DOHH2 (cell line): ENCODE data around the gene SLC16A6.
"Not testable (repeated sequence)": the region's sequence is repeated elsewhere in the genome, so short reads cannot be mapped to it uniquely, and the experiment has no call there.

ENCODE experiments used
- H3F3A ChIP-seq: fragments of 200-600 bp; sonication (generic), shearing (Covaris generic); 2 replicates; pipeline ENCODE4 v1.6.0; 2016; ENCODE audit warnings: antibody characterized with exemption, mild to moderate bottlenecking; ENCODE audit not compliant: control insufficient read depth, insufficient read depth
- H3K27ac ChIP-seq: fragments of 200-600 bp; sonication (generic); 2 replicates; pipeline ENCODE4 v1.5.1; 2014; ENCODE audit warnings: low read depth, mild to moderate bottlenecking, low read length, moderate library complexity
- H3K27me3 ChIP-seq: fragments of 200-600 bp; sonication (generic); 2 replicates; pipeline ENCODE4 v1.6.1; 2014; ENCODE audit warnings: mild to moderate bottlenecking, low read length, mixed read lengths; ENCODE audit not compliant: control insufficient read depth
- H3K36me3 ChIP-seq: fragments of 200-600 bp; sonication (generic); 2 replicates; pipeline ENCODE4 v1.6.1; 2014; ENCODE audit warnings: mild to moderate bottlenecking, low read length, moderate library complexity, mixed read lengths; ENCODE audit not compliant: control insufficient read depth
- H3K4me1 ChIP-seq: fragments of 200-600 bp; sonication (generic); 2 replicates; pipeline ENCODE4 v1.6.1; 2014; ENCODE audit warnings: mild to moderate bottlenecking, low read length, mixed read lengths; ENCODE audit not compliant: control insufficient read depth
- H3K4me2 ChIP-seq: fragments of 200-600 bp; sonication (generic); 2 replicates; pipeline ENCODE4 v1.6.0; 2014; ENCODE audit warnings: mild to moderate bottlenecking, low read length, moderate library complexity
- H3K4me3 ChIP-seq: fragments of 200-600 bp; sonication (generic); 2 replicates; pipeline ENCODE4 v1.5.1; 2014; ENCODE audit warnings: mild to moderate bottlenecking, low read length, mixed read lengths
- H3K79me2 ChIP-seq: fragments of 200-600 bp; sonication (generic); 2 replicates; pipeline ENCODE4 v1.6.1; 2014; ENCODE audit warnings: mild to moderate bottlenecking, low read length, mixed read lengths; ENCODE audit not compliant: control insufficient read depth
- H3K9me2 ChIP-seq: fragments of 200-600 bp; sonication (generic); replicated peaks from 2 replicates; pipeline ENCODE4 v1.6.1; 2014; ENCODE audit warnings: mild to moderate bottlenecking, low read length, mixed read lengths; ENCODE audit not compliant: control insufficient read depth
- H3K9me3 ChIP-seq: fragments of 200-600 bp; sonication (generic); 2 replicates; pipeline ENCODE4 v1.6.1; 2014; ENCODE audit warnings: antibody characterized with exemption, low read length, mixed read lengths; ENCODE audit not compliant: control insufficient read depth, insufficient read depth
- H4K20me1 ChIP-seq: fragments of 200-600 bp; sonication (generic); 2 replicates; pipeline ENCODE4 v1.6.0; 2014; ENCODE audit warnings: low read depth, mild to moderate bottlenecking, antibody characterized with exemption, low read length, moderate library complexity; ENCODE audit not compliant: control insufficient read depth, insufficient read depth
- EZH2phosphoT487 ChIP-seq: fragments of 200-600 bp; sonication (generic); IDR thresholded peaks from 2 replicates; pipeline ENCODE4 v1.6.1; 2017; ENCODE audit warnings: borderline replicate concordance, mild to moderate bottlenecking, antibody characterized with exemption, low read length, moderate library complexity, mixed read lengths
- TF ChIP-seq, protein P1 (sequence below): fragments of 200-600 bp; sonication (generic); IDR thresholded peaks from one replicate; pipeline ENCODE4 v1.5.1; 2014; ENCODE audit warnings: antibody characterized with exemption, mild to moderate bottlenecking, low read depth, low read length; ENCODE audit not compliant: poor library complexity, severe bottlenecking

The SLC16A6 gene, protein sequence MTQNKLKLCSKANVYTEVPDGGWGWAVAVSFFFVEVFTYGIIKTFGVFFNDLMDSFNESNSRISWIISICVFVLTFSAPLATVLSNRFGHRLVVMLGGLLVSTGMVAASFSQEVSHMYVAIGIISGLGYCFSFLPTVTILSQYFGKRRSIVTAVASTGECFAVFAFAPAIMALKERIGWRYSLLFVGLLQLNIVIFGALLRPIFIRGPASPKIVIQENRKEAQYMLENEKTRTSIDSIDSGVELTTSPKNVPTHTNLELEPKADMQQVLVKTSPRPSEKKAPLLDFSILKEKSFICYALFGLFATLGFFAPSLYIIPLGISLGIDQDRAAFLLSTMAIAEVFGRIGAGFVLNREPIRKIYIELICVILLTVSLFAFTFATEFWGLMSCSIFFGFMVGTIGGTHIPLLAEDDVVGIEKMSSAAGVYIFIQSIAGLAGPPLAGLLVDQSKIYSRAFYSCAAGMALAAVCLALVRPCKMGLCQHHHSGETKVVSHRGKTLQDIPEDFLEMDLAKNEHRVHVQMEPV

DNA sequence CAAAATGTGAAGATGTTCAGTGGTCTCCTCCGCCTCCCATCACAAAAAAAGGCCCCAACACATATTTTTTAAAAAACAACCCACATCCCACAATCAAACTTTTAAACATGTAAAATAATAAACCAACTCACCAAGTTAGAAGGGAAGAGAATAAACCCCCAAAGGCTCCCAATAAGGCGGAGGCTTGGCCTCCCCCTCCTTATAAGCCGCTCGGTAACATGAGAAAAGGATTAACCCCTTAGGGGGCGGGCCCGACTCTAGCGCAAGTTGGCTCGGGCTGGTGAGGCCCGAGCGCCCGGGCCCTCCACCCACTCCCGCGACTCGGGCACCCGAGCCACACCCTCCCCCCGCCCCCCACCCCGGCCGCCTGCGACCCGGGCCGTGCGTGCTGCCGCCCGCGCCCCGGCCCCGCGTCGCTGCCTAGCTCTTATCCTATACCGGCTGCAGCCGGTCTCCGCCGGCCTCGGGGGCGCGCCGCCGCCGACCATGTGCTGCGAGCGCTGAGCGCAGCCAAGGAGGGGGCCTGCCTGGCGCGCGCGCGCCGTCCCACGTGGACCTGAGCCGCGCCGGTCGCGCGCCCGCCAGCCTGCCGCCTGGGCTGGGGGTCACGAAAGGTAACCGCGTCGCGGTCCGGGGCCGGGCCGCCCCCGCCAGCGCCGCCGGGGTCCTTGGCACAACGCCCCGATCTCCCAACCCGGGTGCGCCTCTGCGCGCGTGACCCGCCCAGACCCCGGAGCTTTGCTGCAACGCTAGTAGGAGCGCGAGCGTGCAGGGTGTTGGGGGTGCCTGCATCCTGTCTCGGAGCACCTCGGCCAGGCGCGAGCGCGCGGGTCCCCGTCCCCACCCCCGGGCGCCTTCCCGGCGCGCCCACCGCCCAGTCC lies at the start of gene SLC16A6, which contains the start of gene ARSG:
Gene SLC16A6 (minus strand): TSS at position 173 of the 881 bp plus-strand sequence. CDS start 12,807 bp downstream, outside the sequence.
Gene ARSG (plus strand): TSS at position 541 of the 881 bp plus-strand sequence. CDS start 15,999 bp downstream, outside the sequence.
- H3K4me2 ChIP-seq = peak within 1 kb of the TSS; percentile 89
- H3F3A ChIP-seq = peaks cover 24% of the 10 kb centered on the region
- H3K4me3 ChIP-seq = peak within 1 kb of the TSS; percentile 97
- no peaks in the 10 kb centered on the region for H3K9me3 ChIP-seq
- no peaks in the 10 kb centered on the region for H3K9me2 ChIP-seq
- no peaks in the 10 kb centered on the region for H3K27me3 ChIP-seq
- H4K20me1 ChIP-seq = no peaks in the 10 kb centered on the region
- H3K27ac ChIP-seq = peak within 1 kb of the TSS; percentile 97
- H3K79me2 ChIP-seq = peaks cover 64% of the 10 kb centered on the region
- H3K4me1 ChIP-seq = peaks cover 47% of the 10 kb centered on the region
- TF ChIP-seq, protein P1, sequence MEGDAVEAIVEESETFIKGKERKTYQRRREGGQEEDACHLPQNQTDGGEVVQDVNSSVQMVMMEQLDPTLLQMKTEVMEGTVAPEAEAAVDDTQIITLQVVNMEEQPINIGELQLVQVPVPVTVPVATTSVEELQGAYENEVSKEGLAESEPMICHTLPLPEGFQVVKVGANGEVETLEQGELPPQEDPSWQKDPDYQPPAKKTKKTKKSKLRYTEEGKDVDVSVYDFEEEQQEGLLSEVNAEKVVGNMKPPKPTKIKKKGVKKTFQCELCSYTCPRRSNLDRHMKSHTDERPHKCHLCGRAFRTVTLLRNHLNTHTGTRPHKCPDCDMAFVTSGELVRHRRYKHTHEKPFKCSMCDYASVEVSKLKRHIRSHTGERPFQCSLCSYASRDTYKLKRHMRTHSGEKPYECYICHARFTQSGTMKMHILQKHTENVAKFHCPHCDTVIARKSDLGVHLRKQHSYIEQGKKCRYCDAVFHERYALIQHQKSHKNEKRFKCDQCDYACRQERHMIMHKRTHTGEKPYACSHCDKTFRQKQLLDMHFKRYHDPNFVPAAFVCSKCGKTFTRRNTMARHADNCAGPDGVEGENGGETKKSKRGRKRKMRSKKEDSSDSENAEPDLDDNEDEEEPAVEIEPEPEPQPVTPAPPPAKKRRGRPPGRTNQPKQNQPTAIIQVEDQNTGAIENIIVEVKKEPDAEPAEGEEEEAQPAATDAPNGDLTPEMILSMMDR = no peak
- TF ChIP-seq EZH2phosphoT487 = no peak
- H3K36me3 ChIP-seq = peaks cover 32% of the 10 kb centered on the region

DNA sequence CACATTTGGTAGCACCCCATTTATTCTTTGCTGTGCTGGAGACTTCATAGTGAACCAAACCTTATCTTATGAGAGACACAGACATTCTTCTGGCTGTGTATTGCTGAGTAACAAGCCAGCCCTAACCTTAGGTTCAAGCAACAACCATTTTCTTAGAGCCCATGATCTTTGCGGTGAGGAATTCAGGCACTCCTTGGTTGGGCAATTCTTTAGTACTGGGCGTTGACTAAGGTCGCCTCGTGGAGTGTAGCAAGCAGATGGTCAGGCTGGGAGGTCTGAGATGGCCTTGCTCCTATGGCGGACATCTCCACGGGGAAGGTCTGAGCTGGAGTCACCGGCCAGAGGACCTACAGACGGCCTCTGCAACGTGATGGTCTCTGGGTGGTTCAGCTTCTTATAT lies 43.5 kb upstream of the SLC16A6 start:
- no peaks in the 10 kb centered on the region for H4K20me1 ChIP-seq
- H3K4me3 ChIP-seq = no peak overlapping the region
- H3F3A ChIP-seq = no peaks in the 10 kb centered on the region
- no peaks in the 10 kb centered on the region for H3K27me3 ChIP-seq
- no peak overlapping the region for H3K27ac ChIP-seq
- H3K9me2 ChIP-seq = no peaks in the 10 kb centered on the region
- TF ChIP-seq EZH2phosphoT487 = no peak
- TF ChIP-seq, protein P1 = no peak
- H3K9me3 ChIP-seq = no peaks in the 10 kb centered on the region
- no peaks in the 10 kb centered on the region for H3K36me3 ChIP-seq
- H3K4me2 ChIP-seq = no peak overlapping the region
- H3K79me2 ChIP-seq = no peaks in the 10 kb centered on the region
- H3K4me1 ChIP-seq = no peaks in the 10 kb centered on the region

DNA sequence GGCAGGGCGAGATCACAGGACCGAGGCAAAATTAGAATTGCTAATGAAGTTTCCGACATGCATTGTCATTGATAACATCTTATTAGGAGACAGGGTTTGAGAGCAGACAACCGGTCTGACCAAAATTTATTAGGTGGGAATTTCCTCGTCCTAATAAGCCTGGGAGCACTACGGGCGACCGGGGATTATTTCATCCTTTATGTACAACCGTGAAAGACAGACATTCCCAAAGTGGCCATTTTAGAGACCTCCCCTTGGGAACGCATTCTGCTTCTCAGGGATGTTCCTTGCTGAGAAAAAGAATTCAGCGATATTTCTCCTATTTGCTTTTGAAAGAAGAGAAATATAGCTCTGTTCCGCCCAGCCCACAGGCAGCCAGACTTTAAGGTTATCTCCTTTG lies 41.0 kb upstream of the SLC16A6 start:
- not testable (repeated sequence) for H3K27me3 ChIP-seq, H3K27ac ChIP-seq, H3K9me2 ChIP-seq, H3K79me2 ChIP-seq, H4K20me1 ChIP-seq, H3K4me3 ChIP-seq, H3K4me2 ChIP-seq, H3K36me3 ChIP-seq, H3F3A ChIP-seq, H3K9me3 ChIP-seq, H3K4me1 ChIP-seq
